ENCODE results near the gene ASAP3.
"Not testable (repeated sequence)": the region's sequence is repeated elsewhere in the genome, so short reads cannot be mapped to it uniquely, and the experiment has no call there.

ASAP3 gene

DNA sequence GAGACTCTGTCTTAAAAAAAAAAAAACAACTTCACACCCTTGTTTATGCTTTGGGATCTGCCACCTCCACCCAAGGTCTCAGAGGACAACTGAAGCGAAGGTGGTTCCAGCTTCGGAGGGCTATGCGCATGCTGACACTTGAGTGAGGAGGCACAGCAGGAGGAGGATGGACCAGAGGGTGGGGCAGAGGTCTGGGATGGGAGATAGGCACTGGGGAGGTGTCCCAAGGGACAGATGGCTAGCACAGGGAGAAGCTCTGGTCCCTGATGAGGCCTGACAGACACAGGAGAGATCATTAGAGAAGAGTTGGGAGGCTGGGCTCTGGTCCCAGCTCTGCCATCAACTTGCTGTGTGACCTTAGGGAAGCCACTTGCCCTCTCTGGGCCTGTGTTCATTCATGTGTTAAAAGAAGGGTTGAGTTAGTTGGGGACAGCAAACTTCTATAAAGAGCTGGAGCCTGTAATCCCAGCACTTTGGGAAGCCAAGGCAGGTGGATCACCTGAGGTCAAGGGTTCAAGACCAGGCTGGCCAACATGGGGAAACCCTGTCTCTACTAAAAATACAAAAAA, 30.2 kb upstream of the ASAP3 start:
- DNase-seq: no peak

- DNase-seq: no peak
These were observed 25.9 kb upstream of the ASAP3 start for GRCh38 chr1:23509896-23510295.

GRCh38 chr1:23506376-23507107, 22.6 kb upstream of the ASAP3 start:
- no peak for DNase-seq

DNA sequence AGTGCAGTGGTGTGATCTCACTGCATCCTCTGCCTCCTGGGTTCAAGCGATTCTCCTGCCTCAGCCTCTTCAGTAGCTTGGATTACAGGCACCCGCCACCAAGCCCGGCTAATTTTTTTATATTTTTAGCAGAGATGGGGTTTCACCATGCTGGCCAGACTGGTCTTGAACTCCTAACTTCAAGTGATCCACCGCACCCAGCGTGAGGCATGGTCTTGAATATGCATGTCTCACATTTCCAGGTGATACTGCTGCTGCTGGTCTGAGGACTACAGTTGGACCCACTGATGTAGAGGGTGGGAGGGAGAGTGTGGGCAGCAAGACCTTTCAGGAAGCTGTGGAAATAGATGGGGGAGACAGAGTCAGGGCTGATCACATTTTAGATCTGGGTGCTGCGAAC, 21.9 kb upstream of the ASAP3 start:
- no peak for DNase-seq

- DNase-seq: not testable (repeated sequence)
These were observed 20.2 kb upstream of the ASAP3 start for GRCh38 chr1:23504156-23504555.

DNA sequence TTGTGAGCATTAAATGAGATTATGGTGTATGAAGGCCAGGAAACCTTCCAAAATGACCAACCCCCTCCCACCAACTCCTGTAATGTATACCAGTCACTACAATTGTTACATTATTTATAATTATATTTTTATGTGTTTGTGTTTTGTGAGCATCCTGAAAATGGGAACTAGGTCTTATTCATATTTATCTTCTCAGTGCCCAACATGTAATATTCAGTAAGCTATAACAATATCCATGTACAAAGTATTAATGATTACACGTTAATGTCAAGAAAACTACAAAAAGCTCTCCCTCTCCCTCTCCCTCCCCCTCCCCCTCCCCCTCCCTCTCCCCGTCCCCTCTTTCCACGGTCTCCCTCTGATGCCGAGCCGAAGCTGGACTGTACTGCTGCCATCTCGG, 19.0 kb upstream of the ASAP3 start:
- no peak for DNase-seq

GRCh38 chr1:23500466-23500865, 16.5 kb upstream of the ASAP3 start:
- no peak for DNase-seq

GRCh38 chr1:23497777-23498439, 13.9 kb upstream of the ASAP3 start:
- DNase-seq: no peak

DNA sequence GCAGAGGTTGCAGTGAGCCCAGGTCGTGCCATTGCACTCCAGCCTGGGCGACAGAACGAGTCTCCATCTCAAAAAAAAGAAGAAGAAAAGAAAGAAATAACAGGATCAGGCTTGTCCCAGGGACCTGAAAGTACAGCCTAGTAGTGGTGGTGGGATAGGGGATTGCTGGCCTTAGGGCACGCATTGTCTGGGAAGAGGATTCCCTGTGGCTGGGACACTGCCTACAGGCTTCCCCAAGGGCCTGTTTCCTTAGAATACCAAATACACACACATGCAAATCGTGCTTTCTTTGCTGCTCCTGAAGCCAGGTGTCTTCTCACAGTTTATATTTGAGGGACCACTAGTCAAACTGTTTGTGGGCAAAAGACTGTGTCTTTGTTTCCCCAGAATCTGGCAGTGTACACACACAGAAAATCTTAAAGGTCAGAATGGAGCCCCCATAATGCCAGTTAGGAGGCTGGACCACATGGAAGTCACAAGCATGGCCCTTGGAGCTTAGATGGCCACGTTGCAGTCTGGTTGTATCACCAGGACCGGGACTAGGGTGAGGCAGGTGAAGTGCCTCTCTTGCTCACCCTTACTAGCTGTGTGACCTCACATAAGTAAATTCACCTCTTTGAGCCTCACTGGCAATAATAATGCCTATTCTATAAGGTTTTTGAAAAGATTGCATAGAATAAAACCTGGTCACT, 12.7 kb upstream of the ASAP3 start:
- no peak for DNase-seq

GRCh38 chr1:23494836-23495235, 10.9 kb upstream of the ASAP3 start:
- DNase-seq: not testable (repeated sequence)

- not testable (repeated sequence) for DNase-seq
These were observed 8.8 kb upstream of the ASAP3 start for GRCh38 chr1:23492776-23493175.

DNA sequence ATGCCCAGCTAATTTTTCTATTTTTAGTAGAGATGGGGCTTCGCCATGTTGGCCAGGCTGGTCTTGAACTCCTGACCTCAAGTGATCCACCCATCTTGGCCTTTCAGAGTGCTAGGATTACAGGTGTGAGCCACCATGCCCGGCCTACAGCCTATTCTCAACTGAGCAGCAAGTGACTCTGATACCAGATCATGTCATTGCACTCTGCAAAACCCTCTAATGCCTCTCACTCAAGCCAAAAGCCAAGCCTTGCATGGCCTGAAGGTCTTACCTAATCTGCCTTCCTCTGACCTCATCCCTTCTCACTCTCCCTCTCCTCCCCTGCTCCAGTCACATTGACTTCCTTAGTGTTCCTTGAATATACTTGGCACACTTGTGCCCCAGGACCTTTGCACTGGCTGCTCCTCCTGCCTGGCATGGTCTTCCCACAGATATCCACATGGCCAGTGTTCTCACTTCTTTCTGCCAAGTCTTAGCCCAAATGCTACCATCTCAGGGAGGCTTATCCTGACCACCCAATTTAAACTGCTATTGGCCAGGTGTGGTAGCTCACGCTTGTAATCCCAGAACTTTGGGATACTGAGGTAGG, 8.2 kb upstream of the ASAP3 start:
- no peak for DNase-seq

- no peak for DNase-seq
These were observed 5.9 kb upstream of the ASAP3 start for GRCh38 chr1:23489842-23490241.

GRCh38 chr1:23485002-23485332, 988 bp upstream of the ASAP3 start:
- no peak for DNase-seq

GRCh38 chr1:23484253-23485001, 448 bp upstream of the ASAP3 start:
- DNase-seq: peak in 13 of 14 donors; percentile 19 to 88 (median 70)

DNA sequence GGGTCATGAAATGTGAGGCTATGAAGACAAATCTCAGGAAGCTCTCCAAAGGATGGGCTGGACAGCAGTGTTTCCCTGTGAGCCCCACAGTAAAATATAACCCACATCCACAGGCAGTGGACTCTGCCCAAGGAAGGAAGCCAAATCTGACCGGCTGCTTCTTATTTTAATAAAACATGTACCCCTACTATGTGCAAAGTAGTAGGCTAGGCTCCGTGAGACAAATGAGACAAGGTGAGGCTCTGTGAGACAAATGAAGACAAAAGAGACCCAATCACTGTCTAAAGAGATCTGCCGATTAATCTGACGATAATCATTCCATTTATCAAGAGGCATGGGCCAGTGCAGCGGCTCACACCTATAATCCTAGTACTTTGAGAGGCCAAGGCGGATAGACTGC, 2.1 kb downstream of the ASAP3 start:
- no peak for DNase-seq

DNA sequence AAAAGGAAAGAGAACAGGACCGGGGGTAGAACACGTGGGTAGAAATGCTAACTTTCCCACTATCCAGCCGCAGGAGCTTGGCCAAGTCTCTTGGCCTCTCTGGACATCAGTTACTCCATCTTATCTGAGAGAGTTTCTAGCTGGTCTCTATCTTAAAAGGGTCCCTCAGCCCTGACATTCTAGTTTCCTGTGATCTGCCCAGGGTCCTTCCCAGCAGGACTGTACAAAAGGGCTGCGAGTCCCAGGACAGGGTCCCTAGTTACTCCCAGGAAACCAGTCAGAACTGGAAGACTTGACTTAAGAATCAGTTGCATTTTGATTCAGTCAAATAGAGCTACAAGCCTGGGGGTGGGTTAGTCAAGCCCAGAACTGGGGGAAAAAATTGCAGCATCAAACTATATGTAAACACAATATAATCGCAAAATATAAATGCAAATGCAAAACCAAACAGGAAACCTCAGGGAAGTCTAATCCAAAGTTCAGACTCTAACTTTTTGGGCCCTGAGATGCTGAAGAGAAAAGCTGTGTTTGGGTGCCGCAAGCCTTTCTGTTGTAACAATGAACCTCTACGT, 2.9 kb downstream of the ASAP3 start:
- no peak for DNase-seq

DNA sequence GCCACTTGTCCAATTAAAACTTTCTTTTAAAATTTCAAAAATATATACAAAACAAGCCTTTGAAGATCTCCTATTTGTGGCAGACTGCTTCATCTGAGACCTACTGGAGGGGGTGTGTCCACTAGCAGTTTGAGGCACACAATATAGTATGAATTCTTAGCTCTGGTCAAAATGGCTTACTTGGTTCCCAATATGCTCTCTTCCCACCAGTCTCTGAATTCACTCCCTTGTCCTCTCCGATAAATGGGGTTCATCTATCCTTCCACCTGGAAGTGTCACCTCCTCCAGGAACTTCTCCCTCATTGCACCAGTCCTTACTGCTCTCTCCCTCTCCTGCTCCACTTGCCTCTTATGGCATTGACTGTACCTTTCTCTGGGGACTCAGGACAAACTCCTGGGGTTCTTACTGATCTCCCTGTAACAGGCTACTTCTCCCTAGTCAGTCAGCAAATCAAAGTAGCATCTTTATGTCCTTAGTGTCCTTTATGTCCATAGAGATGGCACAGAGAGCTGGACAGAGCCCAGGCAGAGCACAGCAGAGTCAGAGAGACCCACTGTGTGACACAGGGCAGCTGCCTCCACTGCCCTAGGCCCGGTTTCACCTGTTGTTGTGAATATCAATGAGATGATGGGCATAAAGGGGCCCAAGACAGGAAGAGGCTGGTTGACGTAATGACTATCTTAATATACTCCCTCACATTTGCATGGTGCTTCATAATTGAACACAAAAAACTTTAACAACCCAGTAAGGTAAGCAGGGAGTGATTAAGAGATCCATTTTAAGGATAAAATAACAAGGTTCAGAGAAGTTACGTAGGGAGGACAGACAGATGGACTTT, 3.6 kb downstream of the ASAP3 start:
- no peak for DNase-seq

GRCh38 chr1:23479666-23479941, 4.4 kb downstream of the ASAP3 start:
- no peak for DNase-seq

- DNase-seq: peak in 5 of 14 donors; percentile 15 to 68 (median 34)
These were observed 4.9 kb downstream of the ASAP3 start for GRCh38 chr1:23478896-23479665.

Measured in C1 segment of cervical spinal cord (tissue), 14 donors.